ENCODE measurements around the gene MAPKAP1.

MAPKAP1 gene

DNA sequence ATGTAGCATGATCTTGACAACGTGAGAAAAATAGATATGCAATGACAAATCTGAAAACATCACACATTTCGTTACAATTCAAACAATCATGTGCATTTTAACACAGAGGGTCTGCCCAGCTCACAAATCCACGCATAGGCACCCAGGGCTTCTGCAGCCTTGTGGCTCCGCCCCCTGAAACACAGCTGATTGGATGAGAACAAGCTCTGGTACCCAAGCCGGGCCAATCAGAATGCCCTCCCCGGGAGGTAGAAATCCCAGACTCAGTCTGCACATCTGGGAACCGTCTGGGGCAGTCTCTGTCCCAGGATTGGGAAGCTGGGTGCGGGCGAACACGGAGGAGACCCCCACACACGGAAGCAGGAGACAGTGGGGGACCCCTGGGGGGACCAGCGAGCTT lies 307.8 kb downstream of the MAPKAP1 start:
- H4K8ac ChIP-seq (ENCODE audit: low read depth, low read length) = no peak overlapping the region
- H3K23ac ChIP-seq (ENCODE audit: low read length) = no peak overlapping the region

DNA sequence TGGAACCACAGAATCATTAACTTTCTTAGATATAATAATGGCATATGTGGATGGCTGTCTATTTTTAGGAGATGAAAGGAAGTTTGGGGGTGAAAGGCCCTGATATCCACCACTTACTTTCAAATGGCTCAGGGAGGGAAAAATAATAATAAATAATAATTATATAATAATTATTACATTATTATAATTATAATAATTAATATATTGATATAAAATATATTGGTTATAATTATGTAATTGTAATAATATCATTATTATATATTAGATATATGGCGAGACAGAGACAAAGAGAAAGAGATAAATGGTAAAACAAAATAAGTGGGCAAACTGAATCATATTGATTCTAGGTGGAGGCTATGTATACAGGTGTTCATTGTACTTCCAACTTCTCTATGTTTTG lies 308.8 kb downstream of the MAPKAP1 start:
- Histone ChIP-seq H3K27me3 (ENCODE audit: insufficient read depth, low read length, poor library complexity) (no peaks in the 10 kb centered on the region), H3K4ac (ENCODE audit: low read depth, low read length) (no peak overlapping the region), H3K79me2 (ENCODE audit: control insufficient read depth, insufficient read depth, low read length) (no peaks in the 10 kb centered on the region), H3K56ac (ENCODE audit: low read length) (no peak overlapping the region), H3K27ac (ENCODE audit: low read depth, low read length) (no peak overlapping the region), H4K8ac (ENCODE audit: low read depth, low read length) (no peak overlapping the region), H3K9ac (ENCODE audit: low read length) (no peak overlapping the region), H3K4me3 (ENCODE audit: low read length) (no peak overlapping the region), H3K18ac (ENCODE audit: low read length) (no peak overlapping the region), H3K36me3 (ENCODE audit: control insufficient read depth, insufficient read depth, low read length) (no peaks in the 10 kb centered on the region), H2BK120ac (ENCODE audit: low read depth, low read length) (no peak overlapping the region), H2BK15ac (replicated peaks; ENCODE audit: low read depth) (no peak overlapping the region), H2AK5ac (ENCODE audit: low read length) (no peak overlapping the region), H4K5ac (ENCODE audit: low read length) (no peak overlapping the region), H3K4me1 (ENCODE audit: control insufficient read depth, low read depth, low read length) (no peaks in the 10 kb centered on the region), H3K4me2 (ENCODE audit: low read length) (no peak overlapping the region), H3K23ac (ENCODE audit: low read length) (no peak overlapping the region), H3K79me1 (ENCODE audit: low read length) (no peaks in the 10 kb centered on the region), H2BK5ac (ENCODE audit: low read length) (no peak overlapping the region)
- no peak for DNase-seq
- WGBS (ENCODE audit: extremely low coverage, insufficient coverage, low lambda C conversion rate) = no CpG with 5 or more reads among the region's 1 CpG

More for the DNA sequence above, 307.8 kb downstream of the MAPKAP1 start:
- Histone ChIP-seq H2BK120ac (ENCODE audit: low read depth, low read length) (no peak overlapping the region), H3K27me3 (ENCODE audit: insufficient read depth, low read length, poor library complexity) (no peaks in the 10 kb centered on the region), H3K9ac (ENCODE audit: low read length) (no peak overlapping the region), H3K27ac (ENCODE audit: low read depth, low read length) (no peak overlapping the region), H3K4me1 (ENCODE audit: control insufficient read depth, low read depth, low read length) (no peaks in the 10 kb centered on the region), H3K79me2 (ENCODE audit: control insufficient read depth, insufficient read depth, low read length) (no peaks in the 10 kb centered on the region), H3K4ac (ENCODE audit: low read depth, low read length) (no peak overlapping the region), H3K36me3 (ENCODE audit: control insufficient read depth, insufficient read depth, low read length) (no peaks in the 10 kb centered on the region), H3K18ac (ENCODE audit: low read length) (no peak overlapping the region), H4K5ac (ENCODE audit: low read length) (no peak overlapping the region), H3K4me2 (ENCODE audit: low read length) (no peak overlapping the region), H2AK5ac (ENCODE audit: low read length) (no peak overlapping the region), H3K79me1 (ENCODE audit: low read length) (no peaks in the 10 kb centered on the region), H3K56ac (ENCODE audit: low read length) (no peak overlapping the region), H2BK15ac (replicated peaks; ENCODE audit: low read depth) (no peak overlapping the region), H2BK5ac (ENCODE audit: low read length) (no peak overlapping the region), H3K4me3 (ENCODE audit: low read length) (no peak overlapping the region)
- no CpG with 5 or more reads among the region's 12 CpGs for WGBS (ENCODE audit: extremely low coverage, insufficient coverage, low lambda C conversion rate)
- DNase-seq = no peak

DNA sequence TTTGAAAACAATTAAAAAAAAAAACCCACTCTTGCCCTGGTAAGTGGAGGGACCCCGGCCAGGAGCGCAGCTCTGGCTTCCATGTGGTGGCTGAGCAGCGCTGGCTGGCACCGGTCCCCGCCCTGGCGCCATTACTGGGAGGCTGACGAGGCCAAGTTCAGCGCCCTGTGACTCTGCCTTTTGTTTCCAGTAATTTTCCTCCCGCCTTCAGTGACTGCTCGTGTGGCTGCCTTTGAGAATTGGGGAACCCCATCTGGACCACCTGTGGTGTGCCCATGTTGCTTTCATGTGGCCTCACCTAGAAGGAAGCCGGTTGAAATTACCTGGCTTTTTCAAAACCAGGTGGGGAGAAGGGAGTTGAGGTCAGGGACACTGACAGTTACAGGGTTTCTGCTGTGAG lies 309.3 kb downstream of the MAPKAP1 start:
- Histone ChIP-seq H3K27me3 (ENCODE audit: insufficient read depth, low read length, poor library complexity) (no peaks in the 10 kb centered on the region), H3K36me3 (ENCODE audit: control insufficient read depth, insufficient read depth, low read length) (no peaks in the 10 kb centered on the region), H2BK120ac (ENCODE audit: low read depth, low read length) (no peak overlapping the region), H3K23ac (ENCODE audit: low read length) (no peak overlapping the region), H3K18ac (ENCODE audit: low read length) (no peak overlapping the region), H3K79me1 (ENCODE audit: low read length) (no peaks in the 10 kb centered on the region), H3K79me2 (ENCODE audit: control insufficient read depth, insufficient read depth, low read length) (no peaks in the 10 kb centered on the region), H3K4me1 (ENCODE audit: control insufficient read depth, low read depth, low read length) (no peaks in the 10 kb centered on the region), H4K8ac (ENCODE audit: low read depth, low read length) (no peak overlapping the region), H2BK5ac (ENCODE audit: low read length) (no peak overlapping the region), H3K27ac (ENCODE audit: low read depth, low read length) (no peak overlapping the region), H3K4me3 (ENCODE audit: low read length) (no peak overlapping the region), H4K5ac (ENCODE audit: low read length) (no peak overlapping the region), H3K4ac (ENCODE audit: low read depth, low read length) (no peak overlapping the region), H2AK5ac (ENCODE audit: low read length) (no peak overlapping the region), H3K4me2 (ENCODE audit: low read length) (no peak overlapping the region), H3K9ac (ENCODE audit: low read length) (no peak overlapping the region), H3K56ac (ENCODE audit: low read length) (no peak overlapping the region), H2BK15ac (replicated peaks; ENCODE audit: low read depth) (no peak overlapping the region)
- no peak for DNase-seq
- WGBS (ENCODE audit: extremely low coverage, insufficient coverage, low lambda C conversion rate) = no CpG with 5 or more reads among the region's 11 CpGs

DNA sequence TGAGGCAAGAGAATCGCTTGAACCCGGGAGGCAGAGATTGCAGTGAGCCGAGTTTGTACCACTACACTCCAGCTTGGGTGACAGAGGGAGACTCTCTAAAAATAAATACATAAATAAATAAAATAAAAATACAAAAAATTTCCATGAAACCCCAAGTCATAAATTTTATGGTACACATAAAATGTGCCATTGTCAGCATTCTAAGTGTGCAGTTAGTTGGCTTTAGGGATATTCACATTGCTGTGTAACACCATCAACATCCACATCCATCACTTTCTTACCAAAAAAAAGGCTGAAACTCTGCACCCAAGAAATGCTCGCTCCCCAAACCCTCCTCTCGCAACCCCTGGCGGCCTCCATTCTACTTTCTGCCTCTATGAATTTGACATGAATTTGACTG lies 310.2 kb downstream of the MAPKAP1 start:
- H3K56ac ChIP-seq (ENCODE audit: low read length) = no peak overlapping the region
- WGBS (ENCODE audit: extremely low coverage, insufficient coverage, low lambda C conversion rate) = no CpG with 5 or more reads among the region's 6 CpGs
- H3K23ac ChIP-seq (ENCODE audit: low read length) = no peak overlapping the region
- no peak overlapping the region for H4K8ac ChIP-seq (ENCODE audit: low read depth, low read length)
- no peak overlapping the region for H3K18ac ChIP-seq (ENCODE audit: low read length)
- no peak overlapping the region for H3K4ac ChIP-seq (ENCODE audit: low read depth, low read length)
- DNase-seq = no peak
- H2BK5ac ChIP-seq (ENCODE audit: low read length) = no peak overlapping the region
- H3K79me1 ChIP-seq (ENCODE audit: low read length) = no peaks in the 10 kb centered on the region
- no peak overlapping the region for H2AK5ac ChIP-seq (ENCODE audit: low read length)
- no peaks in the 10 kb centered on the region for H3K79me2 ChIP-seq (ENCODE audit: control insufficient read depth, insufficient read depth, low read length)
- no peak overlapping the region for H3K4me3 ChIP-seq (ENCODE audit: low read length)
- H3K9ac ChIP-seq (ENCODE audit: low read length) = no peak overlapping the region
- no peak overlapping the region for H4K5ac ChIP-seq (ENCODE audit: low read length)
- H2BK15ac ChIP-seq (replicated peaks; ENCODE audit: low read depth) = no peak overlapping the region
- H3K4me1 ChIP-seq (ENCODE audit: control insufficient read depth, low read depth, low read length) = no peaks in the 10 kb centered on the region
- no peaks in the 10 kb centered on the region for H3K27me3 ChIP-seq (ENCODE audit: insufficient read depth, low read length, poor library complexity)
- no peak overlapping the region for H3K27ac ChIP-seq (ENCODE audit: low read depth, low read length)
- no peak overlapping the region for H3K4me2 ChIP-seq (ENCODE audit: low read length)
- H2BK120ac ChIP-seq (ENCODE audit: low read depth, low read length) = no peak overlapping the region
- no peaks in the 10 kb centered on the region for H3K36me3 ChIP-seq (ENCODE audit: control insufficient read depth, insufficient read depth, low read length)

DNA sequence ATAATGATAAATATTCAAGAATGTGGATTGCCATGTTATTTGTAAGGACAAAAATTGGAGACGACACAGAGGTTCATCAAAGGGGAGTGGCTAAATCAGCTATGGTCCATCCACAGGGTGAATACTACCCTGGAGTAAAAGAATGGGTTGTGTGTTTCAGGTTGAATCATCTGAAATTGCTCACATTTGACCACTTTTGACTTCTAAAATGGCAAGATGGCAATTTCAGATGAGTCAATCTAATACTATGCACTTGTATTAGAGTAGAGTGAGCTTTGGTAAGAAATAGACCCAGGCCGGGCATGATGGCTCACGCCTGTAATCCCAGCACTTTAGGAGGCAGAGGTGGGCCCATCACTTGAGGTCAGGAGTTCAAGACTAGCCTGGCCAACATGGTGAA lies 313.6 kb downstream of the MAPKAP1 start:
- Histone ChIP-seq H3K4me1 (ENCODE audit: control insufficient read depth, low read depth, low read length) (no peaks in the 10 kb centered on the region), H2BK120ac (ENCODE audit: low read depth, low read length) (no peak overlapping the region), H2BK15ac (replicated peaks; ENCODE audit: low read depth) (no peak overlapping the region), H3K4me2 (ENCODE audit: low read length) (no peak overlapping the region), H3K36me3 (ENCODE audit: control insufficient read depth, insufficient read depth, low read length) (no peaks in the 10 kb centered on the region), H3K27ac (ENCODE audit: low read depth, low read length) (no peak overlapping the region), H3K23ac (ENCODE audit: low read length) (no peak overlapping the region), H3K4me3 (ENCODE audit: low read length) (no peak overlapping the region), H4K5ac (ENCODE audit: low read length) (no peak overlapping the region), H2AK5ac (ENCODE audit: low read length) (no peak overlapping the region), H2BK5ac (ENCODE audit: low read length) (no peak overlapping the region), H3K4ac (ENCODE audit: low read depth, low read length) (no peak overlapping the region), H3K27me3 (ENCODE audit: insufficient read depth, low read length, poor library complexity) (no peaks in the 10 kb centered on the region), H3K79me1 (ENCODE audit: low read length) (no peaks in the 10 kb centered on the region), H3K9ac (ENCODE audit: low read length) (no peak overlapping the region), H3K79me2 (ENCODE audit: control insufficient read depth, insufficient read depth, low read length) (no peaks in the 10 kb centered on the region), H3K18ac (ENCODE audit: low read length) (no peak overlapping the region), H4K8ac (ENCODE audit: low read depth, low read length) (no peak overlapping the region), H3K56ac (ENCODE audit: low read length) (no peak overlapping the region)
- WGBS (ENCODE audit: extremely low coverage, insufficient coverage, low lambda C conversion rate) = no CpG with 5 or more reads among the region's 3 CpGs
- DNase-seq = no peak

DNA sequence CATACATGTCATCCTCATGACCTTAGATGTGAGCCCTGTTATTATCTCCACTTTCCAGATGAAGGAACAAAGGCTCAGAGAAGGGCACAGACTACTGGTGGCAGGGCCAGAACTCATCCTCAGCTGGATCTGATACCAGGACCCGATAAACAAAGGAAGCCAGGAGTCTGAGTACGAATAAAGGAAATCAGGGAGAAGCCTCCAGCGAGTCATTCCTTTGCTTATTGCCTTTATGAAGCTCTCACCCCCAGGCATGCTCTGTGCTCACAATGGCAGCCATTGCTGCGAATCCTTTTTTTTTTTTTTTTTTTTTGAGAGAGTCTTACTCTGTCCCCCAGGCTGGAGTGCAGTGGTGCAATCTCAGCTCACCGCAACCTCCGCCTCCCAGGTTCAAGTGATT lies 315.3 kb downstream of the MAPKAP1 start:
- WGBS (ENCODE audit: extremely low coverage, insufficient coverage, low lambda C conversion rate) = no CpG with 5 or more reads among the region's 6 CpGs
- H3K4me3 ChIP-seq (ENCODE audit: low read length) = no peak overlapping the region

More for the DNA sequence above, 315.3 kb downstream of the MAPKAP1 start:
- Histone ChIP-seq H2BK120ac (ENCODE audit: low read depth, low read length) (no peak overlapping the region), H3K23ac (ENCODE audit: low read length) (no peak overlapping the region), H3K4ac (ENCODE audit: low read depth, low read length) (no peak overlapping the region), H2BK5ac (ENCODE audit: low read length) (no peak overlapping the region), H3K27me3 (ENCODE audit: insufficient read depth, low read length, poor library complexity) (no peaks in the 10 kb centered on the region), H3K4me1 (ENCODE audit: control insufficient read depth, low read depth, low read length) (no peaks in the 10 kb centered on the region), H4K8ac (ENCODE audit: low read depth, low read length) (no peak overlapping the region), H3K79me1 (ENCODE audit: low read length) (no peaks in the 10 kb centered on the region), H3K27ac (ENCODE audit: low read depth, low read length) (no peak overlapping the region), H2BK15ac (replicated peaks; ENCODE audit: low read depth) (no peak overlapping the region), H2AK5ac (ENCODE audit: low read length) (no peak overlapping the region), H4K5ac (ENCODE audit: low read length) (no peak overlapping the region), H3K9ac (ENCODE audit: low read length) (no peak overlapping the region), H3K4me2 (ENCODE audit: low read length) (no peak overlapping the region), H3K79me2 (ENCODE audit: control insufficient read depth, insufficient read depth, low read length) (no peaks in the 10 kb centered on the region), H3K56ac (ENCODE audit: low read length) (no peak overlapping the region), H3K18ac (ENCODE audit: low read length) (no peak overlapping the region), H3K36me3 (ENCODE audit: control insufficient read depth, insufficient read depth, low read length) (no peaks in the 10 kb centered on the region)
- no peak for DNase-seq
